ENCODE measurements around the gene GABPA. TPM values are rescaled to one million over a fixed set of nuclear protein-coding genes. Genes with fewer than 3 reads are reported as not detected.
"Not testable (repeated sequence)": the region's sequence is repeated elsewhere in the genome, so short reads cannot be mapped to it uniquely, and the experiment has no call there.

Gene GABPA
- total RNA-seq, 1 donor from 2014 or later = 16.0 TPM

- ATAC-seq = peak; percentile 97
These were observed 8.1 kb downstream of the GABPA start for GRCh38 chr21:25742900-25743299.

- ATAC-seq = no peak
These were observed 10.1 kb downstream of the GABPA start for GRCh38 chr21:25744854-25745253.

GRCh38 chr21:25750085-25750484, 15.3 kb downstream of the GABPA start:
- ATAC-seq = no peak

- no peak for ATAC-seq
These were observed 17.6 kb downstream of the GABPA start for GRCh38 chr21:25752416-25752815.

- no peak for ATAC-seq
These were observed 21.6 kb downstream of the GABPA start for GRCh38 chr21:25756190-25756932.

- ATAC-seq = no peak
These were observed 22.8 kb downstream of the GABPA start for GRCh38 chr21:25757531-25757930.

- ATAC-seq = no peak
These were observed 24.8 kb downstream of the GABPA start for GRCh38 chr21:25759573-25759972.

- ATAC-seq = no peak
These were observed 25.3 kb downstream of the GABPA start for GRCh38 chr21:25760061-25760460.

- ATAC-seq = no peak
These were observed 25.9 kb downstream of the GABPA start for GRCh38 chr21:25760677-25761076.

GRCh38 chr21:25764065-25764464, 29.3 kb downstream of the GABPA start:
- ATAC-seq = no peak

GRCh38 chr21:25767921-25768320, 33.1 kb downstream of the GABPA start:
- no peak for ATAC-seq

- ATAC-seq = no peak
These were observed 37.9 kb downstream of the GABPA start for GRCh38 chr21:25772686-25773085.

GRCh38 chr21:25776440-25776839, 41.7 kb downstream of the GABPA start:
- no peak for ATAC-seq

GRCh38 chr21:25778126-25778875, 43.5 kb downstream of the GABPA start:
- ATAC-seq = not testable (repeated sequence)

- ATAC-seq = no peak
These were observed 53.9 kb downstream of the GABPA start for GRCh38 chr21:25788677-25789076.

GRCh38 chr21:25790122-25790877, 55.5 kb downstream of the GABPA start:
- peak; percentile 38 for ATAC-seq

- no peak for ATAC-seq
These were observed 56.1 kb downstream of the GABPA start for GRCh38 chr21:25790878-25791204.

GRCh38 chr21:25791319-25791718, 56.5 kb downstream of the GABPA start:
- no peak for ATAC-seq

- ATAC-seq = peak; percentile 91
These were observed 66.6 kb downstream of the GABPA start for GRCh38 chr21:25801217-25802014.

- peak; percentile 82 for ATAC-seq
These were observed 71.3 kb downstream of the GABPA start for GRCh38 chr21:25806060-25806459.

- no peak for ATAC-seq
These were observed 72.4 kb downstream of the GABPA start for GRCh38 chr21:25807191-25807590.

GRCh38 chr21:25809013-25809412, 74.2 kb downstream of the GABPA start:
- peak; percentile 74 for ATAC-seq

- ATAC-seq = no peak
These were observed 76.4 kb downstream of the GABPA start for GRCh38 chr21:25811186-25811585.

Measured in esophagus mucosa (tissue), 1 donor.